Measurements from ENCODE around the gene TMEM185B.

GRCh38 chr2:120210270-120210693, 12.9 kb downstream of the TMEM185B start:
- no peak for TF ChIP-seq EZH2 (IDR thresholded peaks at IDR 0.05; ENCODE audit: insufficient read depth, low read length)
- TF ChIP-seq CTCF (IDR thresholded peaks at IDR 0.05; ENCODE audit: insufficient read depth, low read depth, low read length): no peak

Measured in astrocyte (in vitro differentiated cells and primary cell).